Kasumi-1 (cell line): ENCODE results near the gene SORL1.
"Not testable (repeated sequence)": the region's sequence is repeated elsewhere in the genome, so short reads cannot be mapped to it uniquely, and the experiment has no call there.

Source experiments
- DNase-seq, 2 experiments: peaks; one replicate each; lab custom pipeline; 2025; lab: John Stamatoyannopoulos, UW

SORL1 gene

DNA sequence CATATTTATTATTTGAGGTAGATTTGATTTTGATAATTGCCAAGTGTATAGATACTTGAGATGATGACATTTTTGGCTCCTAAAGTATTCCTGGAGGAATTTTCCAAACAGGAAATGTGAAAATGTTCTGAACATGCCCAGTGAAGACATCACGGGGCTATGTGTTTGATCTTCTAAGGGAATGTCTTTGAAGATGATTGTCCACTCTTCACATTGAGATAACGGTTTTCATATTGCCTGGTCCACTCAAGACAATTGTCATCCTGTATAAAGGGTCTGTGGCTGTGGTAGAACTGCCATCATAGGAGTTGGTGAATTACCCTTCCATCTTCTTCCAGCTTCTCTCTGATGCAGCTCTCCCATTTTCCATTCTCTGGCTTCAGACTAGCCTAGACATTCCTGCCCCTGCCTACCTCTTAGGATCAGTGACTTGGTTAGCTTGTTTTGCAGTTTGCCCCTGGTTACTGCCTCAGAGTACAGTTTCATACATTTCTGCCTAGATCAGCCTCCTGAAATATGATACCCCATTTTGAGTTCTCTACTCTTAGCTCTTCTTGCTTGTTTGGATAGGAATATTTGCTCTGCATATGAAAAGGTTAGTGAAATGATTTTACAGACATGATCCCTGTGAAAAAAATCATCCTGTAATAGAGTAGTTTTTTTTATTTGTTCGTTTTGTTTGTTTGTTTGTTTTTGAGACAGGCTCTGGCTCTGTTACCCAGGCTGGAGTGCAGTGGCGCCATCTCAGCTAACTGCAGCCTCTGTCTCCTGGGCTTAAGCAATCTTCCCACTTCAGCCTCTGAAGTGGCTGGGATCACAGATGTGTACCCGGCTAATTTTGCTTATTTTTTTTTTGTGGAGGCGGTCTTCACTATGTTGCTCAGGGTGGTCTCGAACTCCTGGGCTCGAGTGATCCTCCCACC is 112.0 kb downstream of the SORL1 start:
- peak in 1 of 2 experiments; percentile 15 for DNase-seq

DNA sequence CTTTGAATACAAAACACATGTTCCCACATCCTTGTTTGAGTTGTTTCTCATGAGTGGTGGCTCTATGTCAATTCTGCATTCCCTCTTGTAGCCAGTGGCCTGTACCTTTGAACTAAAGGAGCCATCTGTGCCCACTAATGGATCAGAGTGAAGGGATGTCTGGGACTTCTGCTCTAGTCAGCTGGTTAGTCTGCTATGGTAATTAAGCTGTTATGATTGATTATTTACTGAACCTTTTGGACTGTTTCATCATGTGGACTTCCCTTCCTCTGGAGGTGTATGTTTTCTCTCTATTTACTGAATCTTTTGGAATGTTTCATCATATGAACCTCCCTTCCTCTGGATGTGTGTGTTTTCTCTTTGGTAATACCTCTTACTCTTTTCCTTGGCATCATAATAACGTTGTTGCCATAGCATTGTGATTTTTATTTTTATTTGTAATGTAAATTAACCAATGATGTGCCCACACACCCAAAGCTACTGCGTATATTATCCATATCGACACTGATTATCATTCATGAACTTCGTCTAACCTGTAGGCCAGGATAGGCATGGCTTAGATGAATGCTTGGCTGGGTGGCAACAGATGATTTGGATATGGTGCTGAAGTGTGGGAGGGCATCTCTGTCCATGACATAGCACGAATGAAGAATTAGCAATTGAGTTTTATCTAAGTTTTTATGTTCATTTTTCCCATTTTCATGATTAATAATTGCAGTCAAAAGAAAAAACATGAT is 113.0 kb downstream of the SORL1 start:
- no peak for DNase-seq

DNA sequence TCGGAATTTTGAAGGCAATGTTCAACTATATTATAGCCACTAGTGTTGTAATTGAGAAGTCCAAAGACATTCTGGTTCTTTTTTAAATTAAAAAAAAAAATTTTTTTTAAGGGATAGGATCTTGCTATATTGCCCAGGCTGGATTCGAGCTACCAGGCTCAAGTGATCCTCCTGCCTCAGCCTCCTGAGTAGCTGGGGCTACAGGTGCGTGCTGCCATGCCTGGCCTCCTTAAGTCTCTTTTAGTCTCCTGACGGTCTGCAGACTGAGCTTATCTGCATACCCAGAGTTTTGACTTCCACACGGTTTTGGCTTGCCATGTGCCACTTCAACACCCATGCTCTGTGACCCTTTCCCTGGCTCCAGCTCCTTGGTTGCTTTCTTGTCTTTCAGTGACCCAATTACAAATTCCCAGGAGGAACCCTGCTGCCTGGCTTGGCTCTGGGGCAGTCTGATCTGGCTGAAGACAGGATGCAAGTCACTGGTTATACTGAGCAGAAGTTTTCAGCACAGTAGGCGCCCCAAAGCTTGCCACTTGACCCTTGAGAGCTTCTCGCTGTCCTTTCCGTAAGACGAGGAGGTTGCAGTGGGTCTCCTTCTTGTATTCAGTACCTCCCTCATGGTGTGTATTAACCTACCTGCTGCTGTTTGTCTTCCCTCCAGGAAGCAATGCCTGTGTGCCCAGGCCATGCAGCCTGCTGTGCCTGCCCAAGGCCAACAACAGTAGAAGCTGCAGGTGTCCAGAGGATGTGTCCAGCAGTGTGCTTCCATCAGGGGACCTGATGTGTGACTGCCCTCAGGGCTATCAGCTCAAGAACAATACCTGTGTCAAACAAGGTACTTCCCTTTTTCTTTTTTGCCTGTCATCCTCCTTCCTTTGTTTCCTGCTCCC is 114.4 kb downstream of the SORL1 start:
- no peak for DNase-seq

DNA sequence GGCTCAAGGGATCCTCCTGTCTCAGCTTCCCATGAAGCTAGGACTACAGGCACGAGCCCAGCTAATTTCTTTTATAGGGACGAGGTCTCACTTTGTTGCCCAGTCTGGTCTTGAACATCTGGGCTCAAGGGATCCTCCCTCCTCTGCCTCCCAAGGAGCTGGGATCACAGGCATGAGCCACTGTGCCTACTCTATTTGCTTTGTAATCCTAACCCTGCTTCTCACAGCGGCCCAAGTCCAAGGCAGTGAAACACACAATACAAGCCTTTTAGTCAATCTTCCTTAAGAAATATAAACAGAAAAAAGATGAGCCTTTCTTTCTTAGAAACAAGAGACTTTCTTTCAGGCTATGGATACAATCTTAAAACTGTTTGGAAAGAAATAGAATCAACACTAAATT is 115.9 kb downstream of the SORL1 start:
- DNase-seq, result no peak

DNA sequence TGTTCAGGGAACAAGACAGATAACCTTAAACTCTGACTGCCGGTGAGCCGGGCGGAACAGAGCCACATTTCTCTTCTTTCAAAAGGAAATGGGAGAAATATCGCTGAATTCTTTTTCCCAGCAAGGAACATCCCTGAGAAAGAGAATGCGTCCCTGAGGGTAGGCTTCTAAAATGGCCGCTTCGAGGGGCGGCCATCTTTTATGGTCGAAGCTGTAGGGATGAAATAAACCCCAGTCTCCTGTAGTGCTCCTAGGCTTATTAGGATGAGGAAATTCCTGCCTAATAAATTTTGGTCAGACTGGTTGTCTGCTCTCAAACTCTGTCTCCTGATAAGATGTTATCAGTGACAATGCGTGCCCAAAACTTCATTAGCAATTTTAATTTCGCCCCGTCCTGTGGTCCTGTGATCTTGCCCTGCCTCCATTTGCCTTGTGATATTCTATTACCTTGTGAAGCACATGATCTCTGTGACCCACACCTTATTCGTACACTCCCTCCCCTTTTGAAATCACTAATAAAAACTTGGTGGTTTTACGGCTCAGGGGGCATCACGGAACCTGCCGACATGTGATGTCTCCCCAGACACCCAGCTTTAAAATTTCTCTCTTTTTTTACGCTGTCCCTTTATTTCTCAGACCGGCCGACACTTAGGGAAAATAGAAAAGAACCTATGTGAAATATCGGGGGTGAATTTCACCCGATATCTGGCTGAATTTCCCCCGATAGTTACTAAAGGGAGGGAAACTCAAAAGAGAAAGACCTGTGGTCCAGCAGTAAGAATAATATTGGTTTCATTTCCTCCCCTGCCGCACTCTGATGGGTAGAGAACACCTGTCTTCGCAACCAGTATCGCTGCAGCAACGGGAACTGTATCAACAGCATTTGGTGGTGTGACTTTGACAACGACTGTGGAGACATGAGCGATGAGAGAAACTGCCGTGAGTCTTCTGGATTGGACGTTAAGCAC is 117.5 kb downstream of the SORL1 start:
- DNase-seq, result not testable (repeated sequence)

DNA sequence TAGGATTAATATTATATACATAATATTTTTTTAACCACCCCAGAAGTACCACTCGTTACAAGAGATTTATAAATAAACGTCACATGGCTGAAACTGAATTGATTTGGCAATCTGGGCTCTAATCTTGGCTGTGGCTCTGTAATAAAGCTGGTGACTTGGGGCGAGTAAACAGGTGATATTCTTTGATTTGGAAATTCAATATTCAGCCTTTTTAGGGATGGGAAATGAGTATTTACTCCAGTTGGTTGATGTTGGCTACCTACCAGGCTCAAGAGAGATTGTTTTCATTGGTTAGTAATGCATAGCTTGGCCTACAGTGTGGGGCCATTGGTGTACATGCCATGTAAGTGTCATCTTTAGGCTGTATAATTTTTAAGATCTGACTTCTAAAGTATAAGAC is 118.3 kb downstream of the SORL1 start:
- DNase-seq, result no peak

DNA sequence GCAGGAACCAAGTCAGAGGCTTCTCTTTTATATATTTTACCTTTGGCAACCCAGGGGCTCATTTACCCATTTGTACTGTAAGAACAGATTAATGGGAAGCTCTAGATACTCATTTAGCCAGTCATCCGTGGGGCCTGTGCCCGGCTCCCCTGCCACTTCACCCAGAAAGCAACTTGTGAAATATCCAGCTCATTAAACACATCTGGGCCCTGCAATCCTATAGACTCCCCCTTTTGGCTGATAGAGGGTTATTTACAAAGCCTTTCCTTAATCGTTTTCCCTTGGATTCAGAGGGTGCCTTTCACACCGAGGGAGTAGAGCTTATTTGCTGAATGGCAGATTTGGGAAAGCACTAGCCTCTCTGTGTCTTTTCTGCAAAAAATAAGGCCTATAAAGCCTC is 119.4 kb downstream of the SORL1 start:
- no peak for DNase-seq

DNA sequence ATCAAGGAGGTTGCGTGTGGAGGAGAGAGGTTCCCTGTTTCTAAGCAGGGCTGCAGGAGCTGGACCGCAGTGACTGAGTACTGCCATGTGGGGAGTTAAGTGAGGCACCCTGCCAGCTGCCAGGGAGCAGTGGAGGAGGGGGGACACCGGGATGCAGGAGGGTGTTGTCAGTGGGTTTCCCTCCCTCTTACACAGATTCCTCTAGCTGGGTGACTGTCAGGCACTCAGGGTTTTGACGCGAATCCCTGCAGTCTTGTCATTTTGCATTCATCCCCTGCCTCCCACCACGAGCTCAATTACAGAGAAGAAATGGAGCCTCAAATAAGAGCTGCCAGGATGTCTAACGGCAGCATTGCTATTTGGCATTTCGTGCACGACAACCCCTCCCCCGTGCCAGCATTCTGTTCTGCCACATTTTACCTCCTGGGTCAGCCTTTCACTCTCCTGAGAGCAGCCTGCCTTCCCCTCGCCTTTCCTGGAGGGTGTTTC is 120.5 kb downstream of the SORL1 start:
- peak; percentile 90 to 95 for DNase-seq

DNA sequence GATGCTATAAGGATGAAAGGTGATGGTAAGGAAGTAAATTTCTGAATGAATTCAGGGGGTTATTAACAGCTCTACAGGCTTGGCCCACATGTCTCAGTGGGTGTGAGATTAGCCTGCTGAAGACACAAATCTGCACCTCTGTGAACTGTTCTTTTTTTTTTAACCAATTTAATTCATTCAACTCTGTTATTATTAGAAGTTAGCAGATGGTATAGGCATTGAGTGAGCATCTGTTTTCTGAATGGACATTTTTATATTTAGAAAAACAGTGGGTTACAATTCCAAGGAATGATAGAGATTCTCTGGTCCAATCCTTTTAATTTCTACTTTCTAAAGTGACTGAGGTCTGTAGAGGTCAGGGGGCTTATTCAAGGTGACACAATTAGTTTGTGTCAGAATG is 122.7 kb downstream of the SORL1 start:
- no peak for DNase-seq

DNA sequence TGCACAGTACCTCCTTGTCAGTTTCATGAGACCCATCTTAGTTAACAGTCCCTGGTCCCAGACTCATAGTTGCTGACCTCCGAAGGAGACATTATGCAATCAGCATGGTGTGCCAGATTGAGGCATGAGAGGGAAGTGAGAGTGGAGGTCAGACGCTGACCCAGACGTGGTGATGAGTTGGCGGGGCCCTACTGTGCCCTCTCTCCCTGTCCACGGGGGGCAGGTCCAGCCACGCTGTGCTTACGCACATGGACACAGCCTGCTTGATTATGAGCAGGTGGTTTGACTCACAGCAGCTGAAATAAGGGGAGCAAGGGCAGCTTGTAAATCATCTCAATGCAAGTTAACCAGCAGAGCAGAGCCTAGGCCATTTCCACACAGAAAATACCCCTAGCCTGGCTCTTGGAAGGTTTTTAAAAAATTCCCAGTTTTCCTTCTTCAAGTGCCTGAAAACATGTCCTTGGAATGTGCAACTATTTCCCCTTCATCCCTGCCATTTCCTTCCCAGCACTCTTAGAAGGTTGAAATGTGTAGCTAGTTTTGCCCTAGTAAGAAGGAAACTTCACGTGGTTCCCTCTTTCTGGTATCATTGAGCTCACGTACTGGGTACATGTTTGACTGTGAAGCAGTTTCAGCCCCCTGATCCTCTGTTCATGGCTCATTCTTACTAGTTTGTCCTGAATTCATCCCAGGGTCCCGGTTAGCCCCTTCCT is 123.3 kb downstream of the SORL1 start:
- DNase-seq, result no peak

DNA sequence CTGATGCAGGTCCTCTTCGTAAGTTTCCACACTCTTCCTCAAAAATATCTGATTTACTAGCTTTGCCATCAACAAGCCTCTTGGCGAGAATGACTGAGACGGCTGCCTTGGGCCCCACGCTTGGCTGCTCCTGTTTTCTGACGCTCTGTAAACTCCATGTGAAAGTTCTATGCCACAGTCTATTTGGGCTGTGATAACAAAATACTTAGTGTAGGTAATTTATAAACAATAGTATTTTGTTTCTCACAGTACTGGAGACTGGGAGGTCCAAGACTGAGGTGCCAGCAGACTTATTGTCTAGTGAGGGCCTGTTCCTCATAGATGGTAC is 123.8 kb downstream of the SORL1 start:
- no peak for DNase-seq

DNA sequence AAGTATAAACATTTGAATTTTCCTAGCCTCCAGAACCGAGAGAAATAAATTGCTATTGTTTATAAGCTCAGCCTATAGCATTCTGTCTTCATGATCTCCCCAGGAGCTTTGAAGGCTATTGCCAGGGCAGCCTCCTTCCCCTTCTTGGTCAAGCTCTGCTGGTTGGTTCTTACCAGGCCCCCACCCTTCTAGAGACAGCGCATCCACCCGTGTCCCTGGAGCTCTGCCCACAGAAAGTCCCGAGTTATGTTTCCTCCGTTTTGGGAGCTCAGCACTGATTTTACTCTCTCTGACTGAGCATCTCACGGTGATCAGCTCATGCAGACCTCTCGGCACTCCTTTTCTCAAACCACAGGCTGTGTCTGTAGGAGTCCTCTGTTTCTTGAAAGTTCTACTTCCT is 124.4 kb downstream of the SORL1 start:
- no peak for DNase-seq

DNA sequence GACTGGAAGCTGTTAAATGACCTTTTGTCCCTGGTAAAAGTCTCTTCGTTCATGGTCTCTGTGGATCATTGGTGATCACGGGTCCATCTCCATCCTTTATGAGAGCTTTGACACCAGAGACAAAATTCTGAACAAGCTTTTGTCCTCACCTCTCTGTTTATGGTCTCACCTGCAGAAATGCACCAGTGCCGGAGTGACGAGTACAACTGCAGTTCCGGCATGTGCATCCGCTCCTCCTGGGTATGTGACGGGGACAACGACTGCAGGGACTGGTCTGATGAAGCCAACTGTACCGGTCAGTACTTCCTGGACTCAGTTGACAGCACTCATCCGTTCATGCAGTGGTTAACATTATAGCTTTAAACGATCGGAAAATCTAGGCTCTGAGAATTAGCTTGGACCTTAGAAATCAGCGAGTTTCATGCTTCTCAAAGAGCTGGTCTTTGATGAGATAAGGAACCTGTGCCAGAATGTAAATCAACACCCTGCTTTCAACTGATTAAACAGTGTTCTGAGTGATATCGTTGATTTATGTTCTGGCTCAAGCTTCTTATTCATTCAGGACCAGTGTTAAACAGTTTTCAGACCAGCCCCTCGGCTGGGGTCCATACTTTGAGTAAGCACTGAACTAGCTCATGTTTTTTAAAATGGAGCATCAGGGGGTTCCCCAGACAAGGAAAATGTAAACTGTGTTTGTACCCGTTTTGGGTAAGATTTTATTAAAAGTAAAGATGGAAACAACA is 125.2 kb downstream of the SORL1 start:
- DNase-seq, result no peak

DNA sequence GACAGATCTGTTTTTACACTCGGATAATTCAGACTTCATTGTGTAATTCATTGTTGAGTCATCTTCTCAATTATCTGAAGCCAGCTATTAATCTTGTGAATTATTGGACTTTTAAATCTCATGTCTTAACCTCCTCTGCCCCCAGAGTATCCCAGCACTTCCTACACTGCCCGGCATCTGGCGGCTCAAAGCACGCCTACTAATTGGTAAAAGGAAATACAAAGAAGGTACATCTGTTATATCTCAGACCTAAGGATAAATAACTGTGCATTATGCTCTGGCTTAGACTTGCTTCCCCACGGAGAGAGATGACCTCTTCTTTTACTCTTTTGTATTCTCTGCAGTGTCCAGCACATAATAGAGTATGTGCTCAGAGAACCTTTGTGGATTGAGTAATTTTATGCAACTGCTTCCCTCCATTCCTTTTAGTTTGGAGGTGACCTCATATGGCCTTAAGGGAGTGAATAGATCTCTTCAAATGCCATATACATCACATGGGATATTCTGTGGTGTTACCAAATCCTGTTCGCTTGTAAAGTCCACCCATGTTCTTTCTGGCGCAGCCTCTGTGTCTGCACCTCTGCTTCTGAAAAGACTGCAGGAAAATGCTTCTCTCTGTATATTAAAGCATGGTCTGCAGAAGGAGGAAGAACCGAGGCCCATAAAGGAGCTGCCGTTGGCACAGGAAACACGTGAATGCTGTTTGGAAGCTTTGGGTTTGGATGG is 126.3 kb downstream of the SORL1 start:
- DNase-seq, result peak; percentile 89 to 91

DNA sequence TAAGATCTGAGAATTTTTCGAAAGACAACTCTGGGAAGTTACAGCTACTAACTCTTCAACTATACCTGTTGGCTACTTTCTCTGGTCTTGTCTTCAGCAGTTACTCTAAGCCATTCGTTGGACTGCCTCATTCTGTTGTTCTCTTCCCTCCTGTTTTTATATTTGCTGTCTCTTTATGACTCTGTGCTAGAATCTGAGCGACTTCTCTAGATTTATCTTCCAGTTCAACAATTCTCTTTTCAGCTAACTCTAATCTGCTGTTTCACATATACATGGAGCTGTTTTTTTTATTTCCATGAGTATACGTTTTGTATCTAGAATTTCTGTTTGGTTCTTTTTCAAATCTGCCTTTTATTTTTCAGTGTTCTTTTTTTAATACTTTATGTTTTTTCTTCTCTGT is 128.0 kb downstream of the SORL1 start:
- DNase-seq, result no peak

DNA sequence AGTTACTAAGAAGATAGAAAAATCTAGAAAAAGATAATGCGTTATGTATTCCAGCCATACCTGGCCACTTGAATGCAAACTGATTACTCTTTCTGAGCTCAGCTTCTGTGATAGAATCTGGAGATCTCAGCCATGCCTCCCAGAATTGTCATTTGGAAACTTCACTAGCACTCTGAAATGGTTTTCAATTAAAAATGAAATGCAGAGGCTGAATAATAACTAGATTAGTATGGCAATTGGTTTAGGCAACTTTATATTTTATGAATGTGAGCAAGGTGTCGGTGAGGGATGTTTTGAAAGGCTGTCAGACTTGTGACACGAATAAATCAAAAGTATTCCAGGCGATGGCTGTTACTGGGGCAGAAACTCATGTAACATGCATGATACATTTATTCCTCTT is 129.5 kb downstream of the SORL1 start:
- DNase-seq, result no peak

DNA sequence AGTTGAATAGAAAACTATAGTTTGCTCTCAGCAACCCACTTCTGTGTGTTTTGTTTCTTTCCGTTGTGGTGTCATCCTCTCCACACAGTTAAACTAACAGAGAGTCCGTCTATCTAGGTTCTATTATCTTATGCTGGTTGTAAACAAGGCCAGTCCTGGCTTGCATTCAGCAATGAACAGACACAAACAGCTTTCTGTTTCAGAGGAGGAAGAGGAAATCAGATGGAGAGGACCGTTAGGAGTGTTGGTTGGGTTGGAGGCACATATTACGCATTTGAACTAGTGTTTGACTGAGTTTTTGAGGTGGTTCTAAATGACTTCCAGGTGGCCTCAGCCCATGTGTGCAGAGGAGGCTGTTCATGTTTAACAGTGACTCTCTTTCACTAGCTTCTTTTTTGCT is 130.2 kb downstream of the SORL1 start:
- peak; percentile 98 to 99 for DNase-seq

DNA sequence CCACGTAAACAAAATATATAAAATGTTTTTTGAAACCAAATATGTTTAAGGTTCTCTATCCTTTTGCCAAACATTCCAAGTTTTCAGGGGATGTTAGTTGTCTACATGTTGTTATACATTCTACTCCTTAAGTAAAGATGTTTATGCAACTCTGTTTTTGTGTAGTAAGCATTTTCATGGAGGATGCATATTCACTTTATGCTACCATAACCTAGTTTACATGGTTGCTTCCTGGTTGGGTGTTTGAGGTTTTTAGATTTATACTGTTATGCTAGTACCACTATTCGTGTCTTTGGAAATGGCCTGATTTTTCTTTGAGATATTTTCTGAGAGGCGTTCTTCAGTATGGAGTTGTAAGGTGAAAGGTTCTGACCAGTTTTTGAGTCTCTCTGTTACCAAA is 131.7 kb downstream of the SORL1 start:
- DNase-seq, result no peak

DNA sequence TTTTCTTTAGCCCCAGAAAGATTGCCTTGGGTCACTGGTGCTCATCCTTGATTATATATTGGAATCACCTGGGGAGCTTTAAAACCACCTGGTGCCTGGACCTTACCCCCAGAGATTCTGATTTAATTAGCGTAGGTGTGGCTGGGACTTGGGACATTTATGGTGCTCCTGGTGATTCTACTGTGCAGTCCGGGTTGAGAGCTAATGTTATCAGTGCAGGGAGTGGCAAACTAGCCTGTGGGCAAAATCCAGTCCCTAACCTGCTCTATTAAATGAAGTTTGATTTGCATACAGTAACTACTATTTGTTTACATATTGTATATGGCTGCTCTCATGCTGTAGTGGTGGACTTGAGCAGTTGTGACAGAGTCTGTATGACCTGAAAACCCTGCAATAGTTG is 134.6 kb downstream of the SORL1 start:
- DNase-seq, result no peak
